GM12878 (cell line): ENCODE results near the gene RBM10. TPM values are rescaled to one million over a fixed set of nuclear protein-coding genes. Genes with fewer than 3 reads are reported as not detected.

ENCODE experiments used
- HDAC6 ChIP-seq: fragments of 200-600 bp; sonication (generic); IDR thresholded peaks from one replicate; pipeline ENCODE4 v1.8.0; 2017; ENCODE audit warnings: antibody characterized with exemption; ENCODE audit not compliant: unreplicated experiment
- polyA plus RNA-seq, 11 experiments: library from polyadenylated mRNA; depleted of rRNA in 4 of 11; unstranded in 6 of 11; stranded (reverse) in 5 of 11; fragments of >200 nt; fragmentation: Nextera tagmentation in 4 of 11; fragmentation: Illumina TruSeq in 1 of 11; extraction: Ambion mirVana in 4 of 11; extraction: Trizol in 1 of 11; gene quantifications; 1 replicate in 1 of 11; 2 replicates in 10 of 11; pipeline versions ENCODE4 v1.2.1 to v1.2.3, GENCODE V29; 2011 to 2016; ENCODE audit warnings: inconsistent platforms in 2 of 11, missing spikeins in 2 of 11, low read depth in 1 of 11
- total RNA-seq, 4 experiments: library from RNA; depleted of rRNA in 3 of 4; stranded (reverse); fragments of >200 nt in 3 of 4; fragmentation: Illumina TruSeq in 1 of 4; extraction: Trizol in 1 of 4; gene quantifications; 2 replicates each; pipeline versions ENCODE4 v1.2.1 to v1.2.3, GENCODE V29; 2013 to 2021
- TF ChIP-seq, protein P1 (sequence below): fragments of 450-650 bp; IDR thresholded peaks from 2 replicates; pipeline ENCODE4 v1.6.1; 2018; ENCODE audit warnings: borderline replicate concordance, mild to moderate bottlenecking; ENCODE audit not compliant: partially characterized antibody
- TF ChIP-seq, protein P2 (sequence below): IDR thresholded peaks from 2 replicates; pipeline ENCODE4 v1.6.1; 2012; ENCODE audit warnings: low read depth, low read length, improper control_type of control experiment
- TF ChIP-seq, protein P3 (sequence below): fragments of 450-650 bp; formaldehyde crosslinking; IDR thresholded peaks from 2 replicates; pipeline ENCODE4 v1.4.0; 2020; ENCODE audit warnings: mild to moderate bottlenecking, moderate library complexity

Gene RBM10
- total and polyA plus RNA-seq, 10 of the 15 experiments (the other 5 are each of a cell fraction or from before 2014, with no cell fraction given): 1.4 to 60.0 (median 29.8) TPM

DNA sequence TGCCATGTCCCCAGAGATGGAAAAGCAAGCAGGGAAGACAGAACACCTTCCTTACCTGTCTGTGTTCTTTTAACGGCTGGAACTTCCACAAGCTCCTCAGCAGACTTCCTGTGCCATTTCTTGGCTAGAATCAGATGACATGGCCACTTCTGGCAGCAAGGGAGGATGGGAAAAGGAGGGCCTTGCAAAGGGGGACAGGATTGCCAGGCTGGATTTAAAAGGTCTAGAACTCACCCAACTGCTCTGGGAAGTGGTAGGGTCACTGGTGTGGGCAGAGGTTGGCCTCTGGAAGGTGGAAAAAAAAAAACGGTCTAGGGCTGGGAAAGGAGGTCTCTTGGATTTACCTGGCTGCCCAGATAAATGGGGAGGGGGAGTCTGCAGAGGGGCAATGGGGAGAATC lies 86.1 kb downstream of the RBM10 start (continued):
- TF ChIP-seq, protein P1, sequence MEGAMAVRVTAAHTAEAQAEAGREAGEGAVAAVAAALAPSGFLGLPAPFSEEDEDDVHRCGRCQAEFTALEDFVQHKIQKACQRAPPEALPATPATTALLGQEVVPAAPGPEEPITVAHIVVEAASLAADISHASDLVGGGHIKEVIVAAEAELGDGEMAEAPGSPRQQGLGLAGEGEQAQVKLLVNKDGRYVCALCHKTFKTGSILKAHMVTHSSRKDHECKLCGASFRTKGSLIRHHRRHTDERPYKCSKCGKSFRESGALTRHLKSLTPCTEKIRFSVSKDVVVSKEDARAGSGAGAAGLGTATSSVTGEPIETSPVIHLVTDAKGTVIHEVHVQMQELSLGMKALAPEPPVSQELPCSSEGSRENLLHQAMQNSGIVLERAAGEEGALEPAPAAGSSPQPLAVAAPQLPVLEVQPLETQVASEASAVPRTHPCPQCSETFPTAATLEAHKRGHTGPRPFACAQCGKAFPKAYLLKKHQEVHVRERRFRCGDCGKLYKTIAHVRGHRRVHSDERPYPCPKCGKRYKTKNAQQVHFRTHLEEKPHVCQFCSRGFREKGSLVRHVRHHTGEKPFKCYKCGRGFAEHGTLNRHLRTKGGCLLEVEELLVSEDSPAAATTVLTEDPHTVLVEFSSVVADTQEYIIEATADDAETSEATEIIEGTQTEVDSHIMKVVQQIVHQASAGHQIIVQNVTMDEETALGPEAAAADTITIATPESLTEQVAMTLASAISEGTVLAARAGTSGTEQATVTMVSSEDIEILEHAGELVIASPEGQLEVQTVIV: no peak
- TF ChIP-seq, protein P2, sequence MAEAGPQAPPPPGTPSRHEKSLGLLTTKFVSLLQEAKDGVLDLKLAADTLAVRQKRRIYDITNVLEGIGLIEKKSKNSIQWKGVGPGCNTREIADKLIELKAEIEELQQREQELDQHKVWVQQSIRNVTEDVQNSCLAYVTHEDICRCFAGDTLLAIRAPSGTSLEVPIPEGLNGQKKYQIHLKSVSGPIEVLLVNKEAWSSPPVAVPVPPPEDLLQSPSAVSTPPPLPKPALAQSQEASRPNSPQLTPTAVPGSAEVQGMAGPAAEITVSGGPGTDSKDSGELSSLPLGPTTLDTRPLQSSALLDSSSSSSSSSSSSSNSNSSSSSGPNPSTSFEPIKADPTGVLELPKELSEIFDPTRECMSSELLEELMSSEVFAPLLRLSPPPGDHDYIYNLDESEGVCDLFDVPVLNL: no peak
- TF ChIP-seq, protein P3, sequence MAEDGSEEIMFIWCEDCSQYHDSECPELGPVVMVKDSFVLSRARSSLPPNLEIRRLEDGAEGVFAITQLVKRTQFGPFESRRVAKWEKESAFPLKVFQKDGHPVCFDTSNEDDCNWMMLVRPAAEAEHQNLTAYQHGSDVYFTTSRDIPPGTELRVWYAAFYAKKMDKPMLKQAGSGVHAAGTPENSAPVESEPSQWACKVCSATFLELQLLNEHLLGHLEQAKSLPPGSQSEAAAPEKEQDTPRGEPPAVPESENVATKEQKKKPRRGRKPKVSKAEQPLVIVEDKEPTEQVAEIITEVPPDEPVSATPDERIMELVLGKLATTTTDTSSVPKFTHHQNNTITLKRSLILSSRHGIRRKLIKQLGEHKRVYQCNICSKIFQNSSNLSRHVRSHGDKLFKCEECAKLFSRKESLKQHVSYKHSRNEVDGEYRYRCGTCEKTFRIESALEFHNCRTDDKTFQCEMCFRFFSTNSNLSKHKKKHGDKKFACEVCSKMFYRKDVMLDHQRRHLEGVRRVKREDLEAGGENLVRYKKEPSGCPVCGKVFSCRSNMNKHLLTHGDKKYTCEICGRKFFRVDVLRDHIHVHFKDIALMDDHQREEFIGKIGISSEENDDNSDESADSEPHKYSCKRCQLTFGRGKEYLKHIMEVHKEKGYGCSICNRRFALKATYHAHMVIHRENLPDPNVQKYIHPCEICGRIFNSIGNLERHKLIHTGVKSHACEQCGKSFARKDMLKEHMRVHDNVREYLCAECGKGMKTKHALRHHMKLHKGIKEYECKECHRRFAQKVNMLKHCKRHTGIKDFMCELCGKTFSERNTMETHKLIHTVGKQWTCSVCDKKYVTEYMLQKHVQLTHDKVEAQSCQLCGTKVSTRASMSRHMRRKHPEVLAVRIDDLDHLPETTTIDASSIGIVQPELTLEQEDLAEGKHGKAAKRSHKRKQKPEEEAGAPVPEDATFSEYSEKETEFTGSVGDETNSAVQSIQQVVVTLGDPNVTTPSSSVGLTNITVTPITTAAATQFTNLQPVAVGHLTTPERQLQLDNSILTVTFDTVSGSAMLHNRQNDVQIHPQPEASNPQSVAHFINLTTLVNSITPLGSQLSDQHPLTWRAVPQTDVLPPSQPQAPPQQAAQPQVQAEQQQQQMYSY: no peak
- TF ChIP-seq HDAC6: no peak
